CD14-positive monocyte (primary cell): Measurements from ENCODE around the gene MRPS18A. TPM values are rescaled to one million over a fixed set of nuclear protein-coding genes. Genes with fewer than 3 reads are reported as not detected.

Experiments
- DNase-seq, 3 donors: peaks; one replicate each; pipeline ENCODE4 v3.0.0-alpha.2; 2011 to 2022
- H2AFZ ChIP-seq: 2 replicates; pipeline ENCODE4 v1.6.0; 2012; ENCODE audit warnings: mild to moderate bottlenecking, low read depth, low read length, inconsistent platforms; ENCODE audit not compliant: insufficient read depth, poor library complexity, severe bottlenecking
- H3K27ac ChIP-seq, 2 donors: 1 replicate in 1 of 2; 2 replicates in 1 of 2; pipeline ENCODE4 v1.5.1; 2012 to 2013; ENCODE audit warnings: low read length in 2 of 2, control low read depth in 1 of 2, inconsistent platforms in 1 of 2, low read depth in 1 of 2, mild to moderate bottlenecking in 1 of 2
- H3K27me3 ChIP-seq, 2 donors: one replicate each; pipeline versions ENCODE4 v1.6.0 to v1.6.1; 2011 to 2013; ENCODE audit warnings: low read length in 2 of 2; ENCODE audit not compliant: control insufficient read depth in 2 of 2, insufficient read depth in 2 of 2
- H3K36me3 ChIP-seq, 2 donors: replicated peaks in 1 of 2; 1 replicate in 1 of 2; 2 replicates in 1 of 2; pipeline versions ENCODE4 v1.5.1 to v1.6.1; 2012 to 2013; ENCODE audit warnings: low read length in 2 of 2, control low read depth in 1 of 2, inconsistent platforms in 1 of 2, mild to moderate bottlenecking in 1 of 2; ENCODE audit not compliant: insufficient read depth in 2 of 2, control insufficient read depth in 1 of 2
- H3K4me1 ChIP-seq, 2 donors: 1 replicate in 1 of 2; 2 replicates in 1 of 2; pipeline versions ENCODE4 v1.5.1 to v1.6.1; 2012 to 2013; ENCODE audit warnings: low read length in 2 of 2, control low read depth in 1 of 2, inconsistent platforms in 1 of 2, mild to moderate bottlenecking in 1 of 2, moderate library complexity in 1 of 2; ENCODE audit not compliant: insufficient read depth in 2 of 2, control insufficient read depth in 1 of 2
- H3K4me2 ChIP-seq: replicated peaks from 2 replicates; pipeline ENCODE3; 2012; ENCODE audit warnings: low read length, moderate library complexity, mild to moderate bottlenecking; ENCODE audit not compliant: poor library complexity, severe bottlenecking; ENCODE audit errors: extremely low read depth
- H3K4me3 ChIP-seq, 3 experiments: fragments of 200-600 bp in 1 of 3; sonication (generic) in 1 of 3; replicated peaks in 1 of 3; 1 replicate in 2 of 3; 2 replicates in 1 of 3; pipeline ENCODE4 v1.5.1; 2011 to 2013; ENCODE audit warnings: low read length in 3 of 3, mild to moderate bottlenecking in 3 of 3, control low read depth in 2 of 3, low read depth in 2 of 3, inconsistent platforms in 1 of 3, moderate library complexity in 1 of 3
- H3K79me2 ChIP-seq: 2 replicates; pipeline ENCODE4 v1.6.0; 2012; ENCODE audit warnings: mild to moderate bottlenecking, control low read depth, inconsistent platforms, low read length, moderate library complexity; ENCODE audit not compliant: insufficient read depth
- H3K9ac ChIP-seq: 2 replicates; pipeline ENCODE4 v1.6.0; 2017; ENCODE audit warnings: low read length, mild to moderate bottlenecking; ENCODE audit not compliant: insufficient read depth, poor library complexity, severe bottlenecking
- H3K9me3 ChIP-seq, 2 donors: replicated peaks in 1 of 2; 1 replicate in 1 of 2; 2 replicates in 1 of 2; pipeline versions ENCODE4 v1.5.1 to v1.6.1; 2012 to 2013; ENCODE audit warnings: low read length in 2 of 2, control low read depth in 1 of 2; ENCODE audit not compliant: control insufficient read depth in 1 of 2, insufficient read depth in 1 of 2
- H4K20me1 ChIP-seq: 2 replicates; pipeline ENCODE4 v1.6.0; 2012; ENCODE audit warnings: mild to moderate bottlenecking, low read length, control low read depth, moderate library complexity; ENCODE audit not compliant: insufficient read depth
- H3K27ac Mint-ChIP-seq, 7 donors: one replicate each; pipeline ENCODE4 v1.8.0; 2020; ENCODE audit warnings: mild to moderate bottlenecking in 7 of 7, mixed read lengths in 7 of 7, moderate library complexity in 6 of 7, inconsistent platforms in 2 of 7
- H3K27me3 Mint-ChIP-seq, 3 donors: one replicate each; pipeline ENCODE4 v1.8.0; 2021 to 2022; ENCODE audit warnings: low read depth in 3 of 3, mild to moderate bottlenecking in 3 of 3, mixed read lengths in 3 of 3, moderate library complexity in 3 of 3, inconsistent platforms in 1 of 3
- H3K36me3 Mint-ChIP-seq, 2 donors: one replicate each; pipeline ENCODE4 v1.8.0; 2020; ENCODE audit warnings: mixed read lengths in 2 of 2, inconsistent platforms in 1 of 2, mild to moderate bottlenecking in 1 of 2
- H3K4me1 Mint-ChIP-seq: one replicate; pipeline ENCODE4 v1.8.0; 2020; ENCODE audit warnings: mild to moderate bottlenecking, mixed read lengths
- H3K4me3 Mint-ChIP-seq, 2 donors: one replicate each; pipeline ENCODE4 v1.8.0; 2020; ENCODE audit warnings: mild to moderate bottlenecking in 2 of 2, mixed read lengths in 2 of 2, moderate library complexity in 1 of 2
- H3K9me3 Mint-ChIP-seq, 7 donors: one replicate each; pipeline ENCODE4 v1.8.0; 2020 to 2022; ENCODE audit warnings: mixed read lengths in 7 of 7, mild to moderate bottlenecking in 6 of 7, moderate library complexity in 6 of 7, inconsistent platforms in 2 of 7
- WGBS: methylation state at CpG from one replicate; pipeline ENCODE4 v1.1.5; 2013; ENCODE audit warnings: missing lambda C conversion rate; ENCODE audit not compliant: insufficient coverage; 5-methylcytosine and 5-hydroxymethylcytosine counted together
- intact Hi-C, 2 donors: fragments of 100-400 bp; cut with micrococcal nuclease; formaldehyde crosslinking; loops; one replicate each; pipeline versions ENCODE4 v1.15.0 to v1.15.1; 2023
- polyA plus RNA-seq, 3 donors: library from polyadenylated mRNA; depleted of rRNA in 1 of 3; unstranded in 2 of 3; stranded (reverse) in 1 of 3; fragments of 300-500 nt in 2 of 3; fragments of >200 nt in 1 of 3; fragmentation: Illumina TruSeq in 2 of 3; gene quantifications; 1 replicate in 2 of 3; 2 replicates in 1 of 3; pipeline ENCODE4 v1.2.3, GENCODE V29; 2012 to 2021
- TF ChIP-seq, protein P1 (sequence below): fragments of 200-600 bp; IDR thresholded peaks from one replicate; pipeline ENCODE4 v1.8.0; 2022; ENCODE audit warnings: antibody characterized with exemption, mild to moderate bottlenecking

The MRPS18A gene
- polyA plus RNA-seq, 3 donors = 17.3 to 45.3 (median 41.4) TPM

DNA sequence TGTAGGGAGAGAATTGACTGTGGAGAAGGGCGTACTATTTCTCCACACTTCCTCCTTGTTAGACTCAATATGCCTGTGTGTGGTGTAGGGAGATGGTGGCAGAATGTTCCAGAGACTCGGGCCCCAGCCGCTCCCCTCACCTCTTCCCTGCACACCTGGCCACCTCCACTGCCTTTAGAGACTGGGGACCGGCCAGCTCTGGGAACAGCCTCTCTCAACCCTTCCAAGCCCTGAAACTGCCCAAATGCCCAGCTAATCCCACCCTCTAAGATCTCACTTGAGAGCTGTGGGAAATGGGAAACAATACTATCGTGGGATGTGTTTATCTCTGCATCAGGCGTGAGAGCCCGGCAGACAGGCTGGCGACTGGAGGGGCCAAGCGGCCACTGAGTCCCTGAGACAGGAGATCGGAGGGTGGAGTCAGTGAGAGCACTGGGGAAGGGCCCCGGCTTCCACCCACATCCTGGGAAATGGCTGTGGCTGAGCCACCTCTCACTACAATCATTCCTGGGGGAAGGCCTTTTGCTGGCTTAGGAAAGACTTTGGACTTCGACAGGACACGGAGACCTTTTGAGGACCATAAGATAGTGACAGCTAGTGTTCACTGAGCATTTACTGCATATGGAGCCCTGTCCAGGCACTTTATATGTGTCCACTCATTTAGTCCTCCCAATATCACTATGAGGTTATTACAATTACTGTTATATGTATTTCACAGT lies 31.0 kb upstream of the MRPS18A start:
- peaks cover 25 to 31% (median 27%) of the 10 kb centered on the region in 3 donors for H3K27me3 Mint-ChIP-seq
- Histone ChIP-seq H3K27me3 (peaks cover 0 to 19% of the 10 kb centered on the region in 2 donors), H3K79me2 (no peaks in the 10 kb centered on the region), H3K27ac (no peak overlapping the region), H3K9me3 (no peaks in the 10 kb centered on the region), H3K4me2 (no peak overlapping the region), H4K20me1 (no peaks in the 10 kb centered on the region), H3K36me3 (no peaks in the 10 kb centered on the region), H3K4me1 (peaks cover 9 to 11% of the 10 kb centered on the region in 2 donors), H2AFZ (no peak overlapping the region), H3K9ac (no peak overlapping the region), H3K4me3 (no peak overlapping the region)
- peaks cover 0 to 6% of the 10 kb centered on the region in 2 donors for H3K36me3 Mint-ChIP-seq
- H3K4me3 Mint-ChIP-seq = no peak overlapping the region
- intact Hi-C loops = no loop called here
- TF ChIP-seq, protein P1, sequence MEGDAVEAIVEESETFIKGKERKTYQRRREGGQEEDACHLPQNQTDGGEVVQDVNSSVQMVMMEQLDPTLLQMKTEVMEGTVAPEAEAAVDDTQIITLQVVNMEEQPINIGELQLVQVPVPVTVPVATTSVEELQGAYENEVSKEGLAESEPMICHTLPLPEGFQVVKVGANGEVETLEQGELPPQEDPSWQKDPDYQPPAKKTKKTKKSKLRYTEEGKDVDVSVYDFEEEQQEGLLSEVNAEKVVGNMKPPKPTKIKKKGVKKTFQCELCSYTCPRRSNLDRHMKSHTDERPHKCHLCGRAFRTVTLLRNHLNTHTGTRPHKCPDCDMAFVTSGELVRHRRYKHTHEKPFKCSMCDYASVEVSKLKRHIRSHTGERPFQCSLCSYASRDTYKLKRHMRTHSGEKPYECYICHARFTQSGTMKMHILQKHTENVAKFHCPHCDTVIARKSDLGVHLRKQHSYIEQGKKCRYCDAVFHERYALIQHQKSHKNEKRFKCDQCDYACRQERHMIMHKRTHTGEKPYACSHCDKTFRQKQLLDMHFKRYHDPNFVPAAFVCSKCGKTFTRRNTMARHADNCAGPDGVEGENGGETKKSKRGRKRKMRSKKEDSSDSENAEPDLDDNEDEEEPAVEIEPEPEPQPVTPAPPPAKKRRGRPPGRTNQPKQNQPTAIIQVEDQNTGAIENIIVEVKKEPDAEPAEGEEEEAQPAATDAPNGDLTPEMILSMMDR = no peak
- no peak for DNase-seq
- peaks cover 20% of the 10 kb centered on the region for H3K4me1 Mint-ChIP-seq
- no peak overlapping the region for H3K27ac Mint-ChIP-seq
- no CpG with 5 or more reads among the region's 13 CpGs for WGBS
- H3K9me3 Mint-ChIP-seq = peaks cover 0 to 2% (median 0%) of the 10 kb centered on the region in 7 donors

DNA sequence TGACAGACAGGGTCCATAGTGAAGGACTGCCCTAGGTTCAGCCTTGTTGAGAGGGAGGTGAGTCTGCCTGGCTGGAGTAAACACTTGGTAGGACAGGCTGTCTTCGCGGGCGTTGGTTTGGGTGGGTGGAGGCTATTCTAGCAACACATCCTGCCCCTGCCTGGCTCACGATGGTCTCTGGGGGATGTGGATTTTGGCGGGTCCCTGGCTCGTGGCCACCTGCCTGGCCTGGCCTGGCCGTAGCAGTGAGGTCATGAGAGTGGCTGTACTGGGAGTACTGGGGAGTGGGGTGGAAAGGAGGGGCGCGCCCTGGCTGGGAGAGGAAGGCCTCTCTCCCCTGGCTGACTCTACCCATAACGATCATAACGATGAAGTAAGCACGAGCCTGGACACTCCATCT lies 30.2 kb upstream of the MRPS18A start:
- H3K27me3 Mint-ChIP-seq = peaks cover 26 to 32% (median 28%) of the 10 kb centered on the region in 3 donors

More for the DNA sequence above, 30.2 kb upstream of the MRPS18A start:
- H4K20me1 ChIP-seq = no peaks in the 10 kb centered on the region
- H3K4me1 ChIP-seq = peaks cover 2 to 4% of the 10 kb centered on the region in 2 donors
- TF ChIP-seq, protein P1 = no peak
- Mint-ChIP-seq H3K4me3 (no peak overlapping the region), H3K36me3 (peaks cover 0 to 6% of the 10 kb centered on the region in 2 donors), H3K4me1 (peaks cover 12% of the 10 kb centered on the region), H3K27ac (peak overlapping the region in 1 of 7 donors; percentile 54), H3K9me3 (peaks cover 0 to 2% (median 0%) of the 10 kb centered on the region in 7 donors)
- WGBS = 77% methylated on average over 10 of the region's 12 CpGs
- no peak overlapping the region for H3K27ac ChIP-seq
- H3K9me3 ChIP-seq = no peaks in the 10 kb centered on the region
- no peaks in the 10 kb centered on the region for H3K36me3 ChIP-seq
- no peak overlapping the region for H3K9ac ChIP-seq
- H2AFZ ChIP-seq = no peak overlapping the region
- H3K79me2 ChIP-seq = no peaks in the 10 kb centered on the region
- intact Hi-C loops = no loop called here
- peaks cover 0 to 19% of the 10 kb centered on the region in 2 donors for H3K27me3 ChIP-seq
- no peak overlapping the region for H3K4me3 ChIP-seq
- H3K4me2 ChIP-seq = no peak overlapping the region
- no peak for DNase-seq
